ENCODE measurements around the gene COMMD6. TPM values are rescaled to one million over a fixed set of nuclear protein-coding genes. Genes with fewer than 3 reads are reported as not detected.
A peak's percentile ranks its signal among the peaks of the same experiment; 100 is the strongest.

The COMMD6 gene
- 29.1 and 35.0 TPM in 2 replicates for total RNA-seq (2012; rRNA removed)

- no peaks in the 10 kb centered on the region for H3K27me3 ChIP-seq (ENCODE audit: control insufficient read depth, insufficient read depth, low read length)
- H3K9ac ChIP-seq (ENCODE audit: low read depth, low read length) = peak within 1 kb of the TSS; percentile 89
- H3K4me1 ChIP-seq (ENCODE audit: control insufficient read depth, insufficient read depth, low read length) = peaks cover 12% of the 10 kb centered on the region
- H3K9me3 ChIP-seq (replicated peaks; ENCODE audit: low read length) = no peaks in the 10 kb centered on the region
- H3K36me3 ChIP-seq (ENCODE audit: insufficient read depth, low read length) = peaks cover 10% of the 10 kb centered on the region
- H3K4me3 ChIP-seq (ENCODE audit: low read length) = peak within 1 kb of the TSS; percentile 95
- H3K4me2 ChIP-seq (ENCODE audit: low read length) = peak within 1 kb of the TSS; percentile 83
These were observed at the start of gene COMMD6 for GRCh38 chr13:75537401-75538365. TSS of gene COMMD6 (minus strand) at chr13:75537841. CDS start at chr13:75537805, 36 bp downstream.

- H3K36me3 ChIP-seq (ENCODE audit: insufficient read depth, low read length) = peaks cover 14% of the 10 kb centered on the region
- peaks cover 4% of the 10 kb centered on the region for H3K9me3 ChIP-seq (replicated peaks; ENCODE audit: low read length)
- no peak overlapping the region for H3K4me2 ChIP-seq (ENCODE audit: low read length)
- peaks cover 4% of the 10 kb centered on the region for H3K4me1 ChIP-seq (ENCODE audit: control insufficient read depth, insufficient read depth, low read length)
- no peak overlapping the region for H3K4me3 ChIP-seq (ENCODE audit: low read length)
- no peaks in the 10 kb centered on the region for H3K27me3 ChIP-seq (ENCODE audit: control insufficient read depth, insufficient read depth, low read length)
- no peak overlapping the region for H3K9ac ChIP-seq (ENCODE audit: low read depth, low read length)
These were observed 47.5 kb upstream of the COMMD6 start for GRCh38 chr13:75585153-75585552.

DNA sequence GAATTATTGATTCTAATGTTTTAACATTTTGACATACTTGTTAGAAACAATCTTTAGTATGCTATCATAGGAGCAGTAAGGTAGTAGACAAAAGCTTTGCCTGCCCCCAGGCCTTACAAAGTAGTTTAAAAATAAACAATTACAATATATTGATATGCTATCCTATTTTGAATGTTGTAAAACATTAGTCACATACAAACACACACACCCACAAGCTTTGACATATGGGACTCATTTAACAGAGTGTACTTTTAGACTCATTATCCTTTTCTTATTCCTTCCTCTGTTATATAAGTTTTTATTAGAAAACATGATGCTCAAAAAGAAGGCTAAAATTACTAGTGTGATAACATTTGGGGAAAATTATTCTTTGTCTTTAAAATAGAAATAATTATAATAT lies 45.5 kb upstream of the COMMD6 start:
- Histone ChIP-seq H3K4me2 (ENCODE audit: low read length) (no peak overlapping the region), H3K9me3 (replicated peaks; ENCODE audit: low read length) (peaks cover 4% of the 10 kb centered on the region), H3K36me3 (ENCODE audit: insufficient read depth, low read length) (peaks cover 9% of the 10 kb centered on the region), H3K9ac (ENCODE audit: low read depth, low read length) (no peak overlapping the region), H3K4me3 (ENCODE audit: low read length) (no peak overlapping the region), H3K27me3 (ENCODE audit: control insufficient read depth, insufficient read depth, low read length) (no peaks in the 10 kb centered on the region), H3K4me1 (ENCODE audit: control insufficient read depth, insufficient read depth, low read length) (peaks cover 4% of the 10 kb centered on the region)

- Histone ChIP-seq H3K4me2 (ENCODE audit: low read length) (no peak overlapping the region), H3K4me3 (ENCODE audit: low read length) (no peak overlapping the region), H3K27me3 (ENCODE audit: control insufficient read depth, insufficient read depth, low read length) (no peaks in the 10 kb centered on the region), H3K9me3 (replicated peaks; ENCODE audit: low read length) (peaks cover 4% of the 10 kb centered on the region), H3K36me3 (ENCODE audit: insufficient read depth, low read length) (peaks cover 9% of the 10 kb centered on the region), H3K4me1 (ENCODE audit: control insufficient read depth, insufficient read depth, low read length) (peaks cover 4% of the 10 kb centered on the region), H3K9ac (ENCODE audit: low read depth, low read length) (no peak overlapping the region)
These were observed 44.4 kb upstream of the COMMD6 start for GRCh38 chr13:75581874-75582640.

- Histone ChIP-seq H3K4me2 (ENCODE audit: low read length) (no peak overlapping the region), H3K9me3 (replicated peaks; ENCODE audit: low read length) (peaks cover under 1% of the 10 kb centered on the region), H3K9ac (ENCODE audit: low read depth, low read length) (no peak overlapping the region), H3K36me3 (ENCODE audit: insufficient read depth, low read length) (peaks cover 18% of the 10 kb centered on the region), H3K4me1 (ENCODE audit: control insufficient read depth, insufficient read depth, low read length) (peaks cover 4% of the 10 kb centered on the region), H3K4me3 (ENCODE audit: low read length) (no peak overlapping the region), H3K27me3 (ENCODE audit: control insufficient read depth, insufficient read depth, low read length) (no peaks in the 10 kb centered on the region)
These were observed 41.9 kb upstream of the COMMD6 start for GRCh38 chr13:75579529-75579928.

DNA sequence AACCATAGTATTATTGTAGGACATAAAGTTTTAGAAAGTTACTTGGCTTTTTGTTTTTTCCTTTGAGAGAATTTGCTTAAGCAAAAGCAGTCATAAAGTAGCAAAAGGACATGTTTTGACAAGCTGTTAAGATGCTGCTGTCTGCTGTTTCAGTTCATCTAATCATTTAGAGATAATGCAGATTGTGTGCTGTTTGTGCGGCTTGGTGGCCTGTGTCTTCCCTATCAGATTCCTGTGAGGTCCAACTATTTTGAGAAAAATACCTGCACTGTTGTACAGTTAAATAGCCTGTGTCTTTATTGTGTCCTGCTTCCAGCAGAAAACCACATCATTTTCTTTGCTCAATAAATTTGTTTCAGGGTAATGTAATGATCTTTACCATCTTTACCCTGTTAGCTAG lies 31.9 kb upstream of the COMMD6 start:
- Histone ChIP-seq H3K36me3 (ENCODE audit: insufficient read depth, low read length) (peaks cover 50% of the 10 kb centered on the region), H3K9ac (ENCODE audit: low read depth, low read length) (no peak overlapping the region), H3K4me1 (ENCODE audit: control insufficient read depth, insufficient read depth, low read length) (peaks cover 7% of the 10 kb centered on the region), H3K9me3 (replicated peaks; ENCODE audit: low read length) (no peaks in the 10 kb centered on the region), H3K4me2 (ENCODE audit: low read length) (no peak overlapping the region), H3K27me3 (ENCODE audit: control insufficient read depth, insufficient read depth, low read length) (no peaks in the 10 kb centered on the region), H3K4me3 (ENCODE audit: low read length) (no peak overlapping the region)

DNA sequence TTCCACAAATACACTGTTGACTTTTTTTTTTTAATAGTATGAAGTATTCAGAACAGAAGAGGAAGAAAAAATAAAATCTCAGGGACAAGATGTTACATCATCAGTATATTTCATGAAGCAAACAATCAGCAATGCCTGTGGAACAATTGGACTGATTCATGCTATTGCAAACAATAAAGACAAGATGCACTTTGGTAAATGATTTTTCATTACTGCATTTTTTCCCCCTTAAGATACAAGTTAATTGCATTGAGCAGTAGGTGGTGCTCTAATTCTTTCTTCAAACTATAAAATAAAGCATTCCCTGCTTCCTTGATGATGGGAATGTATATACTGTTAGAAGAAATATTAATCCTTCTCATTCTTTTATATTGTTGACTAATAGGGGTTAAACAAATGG lies 29.0 kb upstream of the COMMD6 start:
- Histone ChIP-seq H3K4me3 (ENCODE audit: low read length) (no peak overlapping the region), H3K27me3 (ENCODE audit: control insufficient read depth, insufficient read depth, low read length) (no peaks in the 10 kb centered on the region), H3K4me1 (ENCODE audit: control insufficient read depth, insufficient read depth, low read length) (peaks cover 7% of the 10 kb centered on the region), H3K9ac (ENCODE audit: low read depth, low read length) (no peak overlapping the region), H3K36me3 (ENCODE audit: insufficient read depth, low read length) (peaks cover 44% of the 10 kb centered on the region), H3K4me2 (ENCODE audit: low read length) (no peak overlapping the region), H3K9me3 (replicated peaks; ENCODE audit: low read length) (no peaks in the 10 kb centered on the region)

- Histone ChIP-seq H3K4me1 (ENCODE audit: control insufficient read depth, insufficient read depth, low read length) (no peaks in the 10 kb centered on the region), H3K27me3 (ENCODE audit: control insufficient read depth, insufficient read depth, low read length) (no peaks in the 10 kb centered on the region), H3K9ac (ENCODE audit: low read depth, low read length) (no peak overlapping the region), H3K9me3 (replicated peaks; ENCODE audit: low read length) (no peaks in the 10 kb centered on the region), H3K36me3 (ENCODE audit: insufficient read depth, low read length) (peaks cover 21% of the 10 kb centered on the region), H3K4me2 (ENCODE audit: low read length) (no peak overlapping the region), H3K4me3 (ENCODE audit: low read length) (no peak overlapping the region)
These were observed 20.7 kb upstream of the COMMD6 start for GRCh38 chr13:75558145-75558840.

DNA sequence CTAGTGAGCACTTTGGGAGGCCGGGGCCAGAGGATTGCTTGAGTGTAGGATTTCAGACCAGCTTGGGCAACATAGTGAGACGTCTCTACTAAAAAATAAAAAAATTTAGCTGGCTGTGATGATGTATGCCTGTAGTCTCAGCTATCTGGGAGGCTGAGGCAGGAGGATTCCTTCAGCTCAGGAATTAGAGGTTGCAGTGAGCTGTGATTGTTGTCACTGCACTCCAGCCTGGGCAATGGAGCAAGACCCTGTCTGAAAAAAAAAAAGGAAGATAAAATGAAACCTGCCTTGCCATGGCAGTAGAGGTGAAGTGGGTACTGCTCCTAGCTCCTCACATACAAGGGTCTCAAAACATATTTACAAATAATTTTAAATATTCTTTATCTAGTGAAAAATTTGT lies 19.3 kb upstream of the COMMD6 start:
- Histone ChIP-seq H3K27me3 (ENCODE audit: control insufficient read depth, insufficient read depth, low read length) (no peaks in the 10 kb centered on the region), H3K9ac (ENCODE audit: low read depth, low read length) (no peak overlapping the region), H3K36me3 (ENCODE audit: insufficient read depth, low read length) (peaks cover 8% of the 10 kb centered on the region), H3K4me1 (ENCODE audit: control insufficient read depth, insufficient read depth, low read length) (peaks cover 3% of the 10 kb centered on the region), H3K9me3 (replicated peaks; ENCODE audit: low read length) (no peaks in the 10 kb centered on the region), H3K4me3 (ENCODE audit: low read length) (no peak overlapping the region), H3K4me2 (ENCODE audit: low read length) (no peak overlapping the region)

DNA sequence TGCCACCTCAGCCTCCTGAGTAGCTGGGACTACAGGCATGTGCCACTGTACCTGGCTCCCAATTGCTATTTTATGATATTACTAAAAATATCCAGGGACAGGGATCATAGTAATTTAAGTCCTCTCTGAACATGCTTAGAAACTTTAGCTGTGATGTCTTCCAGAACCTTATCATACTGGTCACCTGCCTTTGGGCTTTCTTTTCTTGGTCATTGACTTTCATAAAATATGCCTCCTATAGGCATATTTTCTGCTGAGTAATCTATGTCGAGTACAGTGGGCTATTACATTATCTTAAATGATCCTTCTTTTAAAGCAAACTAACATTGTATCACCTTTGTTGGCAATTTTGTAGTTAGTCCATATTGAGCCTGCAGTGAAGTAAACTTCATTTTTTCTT lies 18.2 kb upstream of the COMMD6 start:
- H3K4me2 ChIP-seq (ENCODE audit: low read length) = no peak overlapping the region
- H3K36me3 ChIP-seq (ENCODE audit: insufficient read depth, low read length) = peaks cover 7% of the 10 kb centered on the region
- H3K9ac ChIP-seq (ENCODE audit: low read depth, low read length) = no peak overlapping the region
- H3K9me3 ChIP-seq (replicated peaks; ENCODE audit: low read length) = no peaks in the 10 kb centered on the region
- no peak overlapping the region for H3K4me3 ChIP-seq (ENCODE audit: low read length)
- H3K27me3 ChIP-seq (ENCODE audit: control insufficient read depth, insufficient read depth, low read length) = no peaks in the 10 kb centered on the region
- peaks cover 5% of the 10 kb centered on the region for H3K4me1 ChIP-seq (ENCODE audit: control insufficient read depth, insufficient read depth, low read length)

DNA sequence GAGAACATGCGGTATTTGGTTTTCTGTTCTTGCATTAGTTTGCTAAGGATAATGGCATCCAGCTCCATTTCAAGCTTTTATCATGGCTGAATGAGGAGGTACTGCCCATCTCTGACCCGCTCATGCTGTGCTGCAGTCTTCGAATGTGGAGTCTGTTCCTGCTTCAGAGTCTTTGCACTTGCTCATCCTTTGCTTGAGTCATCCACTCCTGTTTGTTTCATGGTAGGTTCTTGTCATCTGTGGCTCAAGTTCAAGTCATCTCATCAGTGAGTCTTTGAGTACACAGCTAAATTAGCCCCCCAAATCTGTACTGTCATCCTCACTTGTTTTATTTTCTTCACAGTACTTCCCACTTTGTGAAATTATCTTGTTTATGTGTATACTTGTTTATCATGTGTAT lies 17.3 kb upstream of the COMMD6 start:
- no peaks in the 10 kb centered on the region for H3K9me3 ChIP-seq (replicated peaks; ENCODE audit: low read length)

More for the DNA sequence above, 17.3 kb upstream of the COMMD6 start:
- Histone ChIP-seq H3K9ac (ENCODE audit: low read depth, low read length) (no peak overlapping the region), H3K36me3 (ENCODE audit: insufficient read depth, low read length) (peaks cover 7% of the 10 kb centered on the region), H3K4me2 (ENCODE audit: low read length) (no peak overlapping the region), H3K4me3 (ENCODE audit: low read length) (no peak overlapping the region), H3K27me3 (ENCODE audit: control insufficient read depth, insufficient read depth, low read length) (no peaks in the 10 kb centered on the region), H3K4me1 (ENCODE audit: control insufficient read depth, insufficient read depth, low read length) (peaks cover 10% of the 10 kb centered on the region)
